WTC11 (cell line): ENCODE results near the gene NEIL3.

ENCODE experiments used
- ATF2 ChIP-seq: sonication (generic); formaldehyde crosslinking; IDR thresholded peaks from 2 replicates; pipeline ENCODE4 v1.8.1; 2022; ENCODE audit warnings: low read depth, missing genetic modification reagents, borderline replicate concordance
- CREM ChIP-seq: sonication (generic); formaldehyde crosslinking; IDR thresholded peaks from 2 replicates; pipeline ENCODE4 v1.8.1; 2022; ENCODE audit warnings: mild to moderate bottlenecking, missing genetic modification reagents, moderate library complexity
- CTCF ChIP-seq: fragments of 200-600 bp; IDR thresholded peaks from 2 replicates; pipeline ENCODE4 v1.8.0; 2022; ENCODE audit warnings: antibody characterized with exemption
- GTF2I ChIP-seq: fragments of 250-450 bp; sonication (Bioruptor Pico); conservative IDR thresholded peaks from 2 replicates; pipeline ENCODE4 v1.4.0; 2021; ENCODE audit warnings: mild to moderate bottlenecking
- NFYB ChIP-seq: sonication (generic); formaldehyde crosslinking; conservative IDR thresholded peaks from 2 replicates; pipeline ENCODE4 v1.8.0; 2022; ENCODE audit warnings: low read depth, missing genetic modification reagents
- NR2C2 ChIP-seq: sonication (generic); formaldehyde crosslinking; IDR thresholded peaks from 2 replicates; pipeline ENCODE4 v1.8.0; 2022; ENCODE audit warnings: mild to moderate bottlenecking, missing genetic modification reagents
- RELA ChIP-seq: sonication (generic); formaldehyde crosslinking; IDR thresholded peaks from 2 replicates; pipeline ENCODE4 v1.8.1; 2022; ENCODE audit warnings: missing genetic modification reagents, mild to moderate bottlenecking, borderline replicate concordance
- USF2 ChIP-seq: sonication (generic); formaldehyde crosslinking; IDR thresholded peaks from 2 replicates; pipeline ENCODE4 v1.8.1; 2023; ENCODE audit warnings: mild to moderate bottlenecking, missing genetic modification reagents, moderate library complexity

- TF ChIP-seq CTCF (no peak), USF2 (CRISPR knock-in tag) (no peak), GTF2I (CRISPR knock-in tag) (no peak), CREM (CRISPR knock-in tag) (no peak), NR2C2 (no peak), NFYB (CRISPR knock-in tag) (no peak), RELA (CRISPR knock-in tag) (no peak), ATF2 (CRISPR knock-in tag) (no peak)
Measured at GRCh38 chr4:177322266-177322665, 12.6 kb downstream of the NEIL3 start.
